Stimulated activated CD4-positive, alpha-beta T cell treated with anti-CD3 and anti-CD28 coated beads, Interleukin-1b, Interleukin-23, amount 100 ng/mL, for 4 hours (primary cell): ENCODE measurements around the gene FTO.
"Not testable (repeated sequence)": the region's sequence is repeated elsewhere in the genome, so short reads cannot be mapped to it uniquely, and the experiment has no call there.

Experiments used
- DNase-seq, 2 donors: peaks; one replicate each; pipeline ENCODE4 v3.0.0-alpha.2; 2020; ENCODE audit warnings: low read depth in 2 of 2

FTO gene

GRCh38 chr16:53863861-53864260, 159.9 kb downstream of the FTO start:
- no peak for DNase-seq

GRCh38 chr16:53864819-53865493, 161.0 kb downstream of the FTO start:
- DNase-seq, result no peak

DNA sequence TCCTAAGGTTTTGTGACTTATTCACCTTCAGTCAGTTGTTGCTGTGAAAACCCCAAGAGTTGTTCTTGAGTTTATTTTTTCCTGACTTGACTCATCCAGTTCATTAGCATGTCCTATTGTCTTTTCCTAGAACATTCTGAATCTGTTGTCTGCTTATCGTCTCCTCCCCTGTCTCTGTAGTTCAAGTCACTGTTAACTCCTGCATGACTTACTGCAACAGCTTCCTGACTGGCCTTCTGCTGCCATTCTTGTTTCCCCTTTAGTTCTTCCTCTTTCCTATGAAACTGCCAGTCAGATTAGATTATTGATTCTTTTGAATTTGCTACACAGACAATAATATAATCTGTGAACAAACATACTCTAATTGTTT, 161.5 kb downstream of the FTO start:
- no peak for DNase-seq

GRCh38 chr16:53866520-53866919, 162.6 kb downstream of the FTO start:
- no peak for DNase-seq

DNA sequence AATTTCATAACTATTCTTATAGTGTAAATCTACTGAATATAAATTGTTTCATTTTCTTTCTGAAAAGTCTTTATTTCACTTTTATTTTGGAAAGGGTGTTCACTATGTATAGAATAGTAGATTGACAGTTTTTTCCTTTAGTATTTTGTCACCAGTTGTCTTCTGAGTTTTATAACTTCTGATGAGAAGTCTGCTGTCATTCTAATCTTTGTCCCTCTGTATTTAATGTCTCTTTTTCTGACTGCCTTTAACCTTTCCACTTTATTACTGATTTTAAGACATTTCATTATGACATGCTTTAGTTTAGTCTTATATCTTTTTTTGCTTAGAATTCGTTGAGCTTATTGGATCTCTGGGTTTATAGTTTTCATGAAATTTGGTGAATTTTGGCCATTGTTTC, 166.9 kb downstream of the FTO start:
- no peak for DNase-seq

- no peak for DNase-seq
These were observed 168.6 kb downstream of the FTO start for GRCh38 chr16:53872248-53873221.

- no peak for DNase-seq
These were observed 172.9 kb downstream of the FTO start for GRCh38 chr16:53876811-53877210.

DNA sequence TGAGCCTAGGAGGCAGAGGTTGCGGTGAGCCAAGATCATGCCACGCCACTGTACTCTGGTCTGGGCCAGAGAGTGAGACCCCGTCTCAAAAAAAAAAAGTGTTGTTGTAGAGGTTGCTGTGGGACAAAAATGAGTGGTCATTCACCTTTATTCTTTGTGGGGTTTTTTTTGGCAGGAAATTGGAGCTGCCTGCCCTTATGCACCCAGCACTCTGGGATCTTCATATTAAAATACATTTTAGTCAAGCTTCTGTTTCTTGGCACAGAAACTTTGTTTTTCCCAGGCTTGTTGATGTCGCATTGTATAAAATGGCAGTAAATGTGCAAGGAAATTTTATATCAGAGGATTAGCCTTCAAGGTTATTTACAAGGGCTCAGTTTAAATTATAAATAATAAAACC, 174.3 kb downstream of the FTO start:
- no peak for DNase-seq

- DNase-seq, result no peak
These were observed 177.4 kb downstream of the FTO start for GRCh38 chr16:53881371-53881770.

DNA sequence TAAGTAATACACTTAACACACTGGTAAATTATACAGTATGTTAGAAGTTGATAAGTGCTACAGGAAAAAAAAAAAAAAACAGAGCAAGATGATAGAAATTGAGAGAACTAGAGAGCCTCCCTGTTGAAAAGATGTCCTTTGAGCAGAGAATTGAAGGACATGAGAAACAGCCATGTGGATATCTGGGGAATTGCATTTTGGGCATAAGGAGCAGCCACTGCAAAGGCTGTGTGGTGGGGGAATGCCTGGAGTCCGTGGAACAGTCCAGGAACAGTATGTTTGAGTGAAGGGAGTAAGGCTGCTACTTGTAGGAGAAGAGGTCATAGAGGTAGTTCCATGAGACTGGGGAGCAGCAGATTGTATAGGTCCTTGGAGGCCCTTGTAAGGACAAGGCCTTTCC, 178.4 kb downstream of the FTO start:
- DNase-seq, result no peak

DNA sequence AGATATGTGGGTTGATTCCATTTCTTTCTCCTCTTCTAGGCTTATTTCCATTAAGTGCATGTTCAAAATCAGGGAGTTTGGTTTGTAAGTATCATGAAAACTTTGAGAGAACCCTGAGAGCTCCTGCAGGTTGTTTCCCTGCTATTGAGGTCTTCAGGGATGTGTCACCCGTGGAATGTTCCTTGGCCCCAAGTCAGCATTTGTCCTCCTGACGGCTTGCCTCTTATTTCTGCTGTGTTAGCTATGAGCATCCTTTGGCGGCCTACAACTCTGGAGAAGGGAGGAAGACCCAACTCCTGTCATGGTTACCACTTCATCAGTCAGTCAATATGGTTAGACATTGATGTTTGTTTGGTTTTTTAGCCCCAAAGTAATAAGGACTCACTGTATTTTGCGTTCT, 180.8 kb downstream of the FTO start:
- no peak for DNase-seq

DNA sequence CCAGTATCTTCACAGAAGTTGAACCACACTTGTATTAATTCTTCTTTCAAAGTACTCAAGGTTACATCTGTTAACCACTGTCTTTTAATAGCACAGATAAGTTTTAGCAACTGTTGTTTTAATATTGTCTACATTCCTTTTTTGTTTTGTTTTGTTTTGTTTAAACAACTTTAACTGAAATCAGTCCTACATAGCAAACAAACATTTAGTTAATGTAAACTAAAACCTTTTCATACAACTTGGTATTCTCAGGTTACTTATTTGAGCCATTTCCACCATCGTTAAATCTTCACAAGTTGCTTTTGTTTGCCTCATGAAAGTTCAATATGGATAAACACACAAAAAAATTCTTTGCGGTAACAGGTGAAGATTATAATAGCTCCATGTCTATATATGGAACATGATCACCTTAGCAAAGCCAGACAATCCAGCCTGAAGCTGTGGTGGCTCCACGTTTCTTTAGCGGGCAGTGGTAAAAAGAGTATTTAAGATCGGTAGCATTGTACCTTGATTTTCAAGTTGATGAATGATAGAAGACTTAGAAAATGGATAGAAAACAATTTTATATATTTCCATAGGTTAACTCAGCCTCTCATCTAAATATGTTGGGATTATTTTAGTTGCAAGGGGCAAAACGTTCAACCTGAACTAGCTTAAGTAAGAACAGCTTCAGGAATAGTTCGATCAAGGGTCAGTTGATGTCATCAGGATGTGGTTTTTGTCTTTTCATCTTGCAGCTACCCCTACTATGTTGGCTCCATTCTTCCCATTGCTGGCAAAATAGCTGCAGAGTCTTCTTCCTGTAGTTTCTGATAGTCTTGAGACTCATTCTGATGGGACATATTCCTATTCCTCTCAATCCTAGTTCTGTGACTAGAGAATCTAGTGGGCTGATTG, 182.8 kb downstream of the FTO start:
- no peak for DNase-seq

GRCh38 chr16:53888222-53888621, 184.3 kb downstream of the FTO start:
- DNase-seq, result no peak

DNA sequence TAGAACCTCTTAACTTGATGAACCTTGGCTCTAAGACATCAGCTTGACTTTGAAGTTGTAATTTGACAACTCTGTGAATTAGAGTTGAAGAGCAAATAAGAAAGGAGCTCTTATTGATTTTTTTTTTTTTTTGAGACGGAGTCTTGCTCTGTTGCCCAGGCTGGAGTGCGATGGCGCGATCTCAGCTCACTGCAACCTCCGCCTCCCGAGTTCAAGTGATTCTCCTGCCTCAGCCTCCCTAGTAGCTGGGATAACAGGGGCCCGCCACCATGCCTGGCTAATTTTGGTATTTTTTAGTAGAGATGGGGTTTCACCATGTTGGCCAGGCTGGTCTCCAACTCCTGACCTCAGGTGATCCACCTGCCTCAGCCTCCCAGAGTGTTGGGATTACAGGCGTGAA, 186.9 kb downstream of the FTO start:
- not testable (repeated sequence) for DNase-seq

DNA sequence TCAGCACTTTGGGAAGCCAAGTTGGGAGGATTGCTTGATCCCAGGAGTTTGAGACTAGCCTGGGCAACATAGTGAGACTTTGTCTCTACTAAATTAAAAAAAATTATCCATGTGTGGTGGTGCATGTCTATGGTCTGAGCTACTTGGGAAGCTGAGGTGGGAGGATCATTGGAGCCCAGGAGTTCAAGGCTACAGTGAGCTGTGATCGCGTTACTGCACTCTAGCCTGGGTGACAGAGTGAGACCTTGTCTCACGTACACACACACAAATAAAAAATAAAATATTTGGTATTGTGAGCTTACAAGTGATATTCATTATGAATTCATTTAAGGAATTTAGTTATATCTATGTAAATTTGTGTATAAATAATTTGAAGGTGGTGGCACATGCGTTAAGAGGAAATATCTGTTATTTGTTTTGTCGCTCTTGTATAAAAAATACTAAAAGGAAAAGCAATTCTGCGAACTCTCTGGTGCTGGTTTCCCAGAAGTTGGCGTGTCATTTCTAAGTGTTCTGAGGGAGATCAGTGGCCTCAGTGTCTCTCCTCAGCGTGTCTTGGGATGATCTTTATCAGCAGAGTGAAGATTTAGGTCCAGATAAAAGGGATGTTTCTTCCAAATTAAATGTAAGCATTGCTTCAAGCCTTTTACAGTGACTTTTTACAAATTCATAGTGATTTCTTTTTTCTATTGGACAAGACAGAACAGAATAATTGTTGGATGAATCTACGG, 187.6 kb downstream of the FTO start:
- no peak for DNase-seq

DNA sequence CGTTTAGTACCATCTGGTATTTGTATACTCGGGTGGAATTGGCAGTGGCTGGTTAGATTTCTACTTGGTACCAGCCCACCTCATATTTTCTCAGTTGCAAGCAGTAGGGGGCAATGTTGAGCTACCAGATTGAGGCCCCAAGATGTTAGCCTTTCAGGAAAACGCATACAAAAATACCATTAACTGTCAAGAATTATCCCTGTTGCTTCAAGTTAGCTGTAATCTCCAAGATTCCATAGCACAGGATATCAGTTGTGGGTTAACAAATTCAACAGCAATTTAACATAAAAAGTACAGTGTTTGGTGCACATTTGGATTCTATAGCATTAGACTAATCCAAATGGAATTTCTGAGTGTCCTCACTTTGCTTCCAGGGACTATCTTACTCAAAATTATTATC, 188.2 kb downstream of the FTO start:
- DNase-seq, result peak; percentile 1 to 7

DNA sequence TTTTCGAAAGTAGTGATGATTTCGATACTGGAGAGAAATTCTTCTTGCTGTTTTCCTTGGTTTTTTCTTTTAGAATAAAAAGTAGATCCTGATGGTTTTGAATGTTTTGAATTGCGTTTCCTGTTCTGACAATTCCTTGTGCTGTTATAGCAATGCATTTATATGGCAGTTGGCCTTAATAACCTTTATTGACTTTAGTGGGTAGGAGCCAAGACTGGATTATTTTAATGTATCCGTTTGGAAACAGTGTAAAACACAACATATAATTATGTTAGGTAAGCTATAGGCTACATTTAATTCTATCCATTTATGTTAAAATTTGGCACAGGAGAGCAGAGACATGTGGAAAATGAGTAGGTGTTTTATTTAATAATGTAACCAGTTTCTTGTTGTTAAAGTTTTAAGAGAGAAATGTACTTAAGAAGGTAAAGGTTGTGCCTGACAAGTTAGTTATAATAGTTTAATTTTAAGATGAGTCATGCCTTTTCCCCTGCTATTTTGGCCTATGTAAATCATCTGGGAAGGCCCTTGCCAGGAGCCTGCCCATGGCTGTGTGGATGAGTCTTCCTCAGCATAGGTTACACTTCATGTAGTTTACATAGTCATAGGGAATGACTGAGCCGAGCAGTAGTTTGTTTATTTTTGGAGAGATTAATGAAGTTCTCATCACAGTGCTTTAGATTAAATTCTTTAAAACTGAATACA, 189.9 kb downstream of the FTO start:
- no peak for DNase-seq

DNA sequence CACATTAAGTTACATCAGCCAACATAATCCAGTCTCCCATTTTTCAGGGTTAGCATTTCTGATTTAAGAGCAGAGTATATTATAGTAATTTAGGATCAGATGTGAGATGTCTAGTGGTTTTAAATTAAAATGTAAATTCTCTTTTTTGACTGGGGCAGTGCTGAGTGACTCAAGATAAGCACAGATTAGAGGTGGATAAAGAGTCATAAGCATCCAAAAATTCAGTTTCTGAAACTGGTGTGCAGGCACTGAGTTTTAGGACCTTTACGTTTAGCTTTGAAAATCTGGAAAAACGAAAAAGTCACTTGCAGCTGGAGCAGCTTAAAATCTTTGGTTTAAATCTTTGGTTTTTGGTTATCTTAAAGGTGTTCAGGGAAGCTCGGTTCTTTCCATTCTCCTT, 190.7 kb downstream of the FTO start:
- no peak for DNase-seq

DNA sequence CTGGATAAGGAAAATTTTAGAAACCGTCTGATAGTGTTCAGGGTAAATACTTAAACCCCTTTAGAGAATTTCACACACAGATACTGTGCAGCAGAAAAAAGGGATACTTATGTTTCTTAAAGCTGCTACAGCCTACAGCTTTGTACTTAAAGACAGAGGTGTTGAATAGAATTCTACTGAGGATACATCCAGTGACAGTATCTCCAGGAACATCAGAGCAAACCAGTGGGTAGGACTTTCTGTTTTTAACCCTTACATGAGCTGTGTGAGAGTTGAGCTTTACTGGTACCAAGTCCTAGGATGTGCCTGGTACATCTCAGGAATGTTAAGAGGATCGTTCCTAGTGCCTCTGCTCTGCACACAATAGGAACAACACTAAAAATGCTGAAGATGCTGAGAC, 191.5 kb downstream of the FTO start:
- no peak for DNase-seq

DNA sequence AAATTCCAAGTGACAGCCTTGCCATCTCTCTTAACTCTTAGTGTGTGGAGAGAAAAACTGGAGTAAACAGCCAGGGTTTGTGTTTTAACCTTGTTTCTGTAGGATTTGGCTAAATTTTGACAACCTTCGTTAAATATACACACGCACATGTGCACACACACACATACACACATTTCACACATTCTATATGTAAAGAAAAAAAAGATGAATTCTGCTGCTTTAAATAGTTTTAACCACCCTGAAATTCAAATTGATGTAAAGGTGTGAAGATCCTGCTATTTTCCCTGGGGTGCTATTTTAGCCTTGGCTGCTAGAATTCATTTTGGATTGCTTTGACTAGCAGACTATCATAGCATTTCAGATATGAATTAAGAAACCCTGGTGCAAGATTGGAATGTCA, 191.9 kb downstream of the FTO start:
- no peak for DNase-seq

DNA sequence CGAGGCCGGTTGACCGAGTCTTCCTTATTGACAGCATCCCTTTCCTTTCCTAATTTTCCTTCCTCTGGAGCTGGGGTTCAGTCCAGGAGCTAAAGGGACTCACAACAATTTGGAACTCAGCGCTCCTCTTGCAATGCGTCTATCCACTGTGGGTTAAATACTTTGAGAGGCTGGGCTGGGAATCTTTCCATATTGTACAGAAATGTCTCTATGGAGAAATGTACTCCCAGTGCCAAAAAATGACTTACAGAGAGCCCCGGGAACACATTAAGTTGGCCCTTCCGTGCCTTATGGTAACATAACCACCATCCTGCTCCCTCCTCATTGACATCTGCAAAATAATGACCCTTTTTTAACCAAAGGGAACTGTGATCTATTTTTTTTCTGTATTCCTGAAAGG, 192.8 kb downstream of the FTO start:
- DNase-seq, result no peak
